K562 (cell line): Measurements from ENCODE around the gene CLEC6A. TPM values are rescaled to one million over a fixed set of nuclear protein-coding genes. Genes with fewer than 3 reads are reported as not detected.

ENCODE experiments used
- ATAC-seq: fragments of 200-7000 bp; cut with Tn5 transposase; 3 replicates; pipeline ENCODE4 v1.9.1; 2020; ENCODE audit warnings: moderate library complexity
- BruUV-seq: library from RNA; stranded (reverse); fragments of 400-500 nt; replicated peaks from 2 replicates; lab custom pipeline; 2021; lab: Mats Ljungman, UMichigan
- CTCF ChIA-PET: fragments of 300-600 bp; formaldehyde crosslinking; extraction: SDS; loops from one replicate; lab custom pipeline; 2021; ENCODE audit warnings: low intra/inter-chr PET ratio; lab: Yijun Ruan, JAX
- POLR2A ChIA-PET: fragments of 300-600, 350-650 bp; sonication (Branson Sonifier 250); formaldehyde crosslinking; extraction: SDS; loops from one replicate; lab custom pipeline; 2021; ENCODE audit warnings: antibody characterized with exemption, inconsistent platforms; lab: Yijun Ruan, JAX
- DNase-seq, 4 experiments: peaks; one replicate each; pipeline versions ENCODE4 v3.0.0 to v3.0.0-alpha.2; 2011 to 2018; ENCODE audit warnings: low spot score in 3 of 4, mixed read lengths in 3 of 4; ENCODE audit errors: extremely low read depth in 1 of 4
- FAIRE-seq: peaks from 2 replicates; lab custom pipeline; 2011; peaks lifted over from hg19 to GRCh38; lab: Jason Lieb, UNC
- H2AFZ ChIP-seq: 2 replicates; pipeline ENCODE4 v1.6.0; 2011; ENCODE audit warnings: low read depth, low read length, control low read depth, inconsistent platforms
- H3K27ac ChIP-seq: fragments of 200-600 bp; 3 replicates; pipeline ENCODE4 v1.8.0; 2011; ENCODE audit warnings: low read depth, mild to moderate bottlenecking, control low read depth, inconsistent platforms, low read length, moderate library complexity, mixed read lengths; ENCODE audit errors: extremely low read depth
- H3K27me3 ChIP-seq, 2 experiments: fragments of 300-600 bp in 1 of 2; 2 replicates in 1 of 2; 3 replicates in 1 of 2; pipeline versions ENCODE4 v1.6.0 to v1.8.0; 2011; ENCODE audit warnings: inconsistent platforms in 2 of 2, low read length in 2 of 2, mild to moderate bottlenecking in 1 of 2, mixed read lengths in 1 of 2, moderate library complexity in 1 of 2; ENCODE audit not compliant: control insufficient read depth in 2 of 2, insufficient read depth in 2 of 2
- H3K36me3 ChIP-seq: fragments of 300-600 bp; 3 replicates; pipeline ENCODE4 v1.8.0; 2011; ENCODE audit warnings: mild to moderate bottlenecking, low read length, inconsistent platforms; ENCODE audit not compliant: control insufficient read depth, insufficient read depth
- H3K4me1 ChIP-seq, 2 experiments: fragments of 200-600 bp in 1 of 2; replicated peaks in 1 of 2; 2 replicates in 1 of 2; 3 replicates in 1 of 2; pipeline versions ENCODE4 v1.5.1 to v1.8.0; 2011; ENCODE audit warnings: inconsistent platforms in 2 of 2, low read length in 2 of 2, mild to moderate bottlenecking in 1 of 2, mixed read lengths in 1 of 2, moderate library complexity in 1 of 2; ENCODE audit not compliant: control insufficient read depth in 2 of 2, insufficient read depth in 2 of 2
- H3K4me2 ChIP-seq: 2 replicates; pipeline ENCODE4 v1.6.1; 2011; ENCODE audit warnings: low read length, control low read depth, inconsistent platforms, mixed read lengths; ENCODE audit not compliant: insufficient read depth
- H3K4me3 ChIP-seq: fragments of 200-600 bp; sonication (generic), shearing (Covaris generic); 2 replicates; pipeline ENCODE4 v1.5.1; 2016; ENCODE audit warnings: control low read depth, inconsistent platforms
- H3K79me2 ChIP-seq: fragments of 200-600 bp; 3 replicates; pipeline ENCODE4 v1.8.0; 2011; ENCODE audit warnings: low read length, inconsistent platforms; ENCODE audit not compliant: control insufficient read depth, insufficient read depth
- H3K9ac ChIP-seq, 2 experiments: 2 replicates each; pipeline versions ENCODE4 v1.6.0 to v1.6.1; 2011; ENCODE audit warnings: low read depth in 2 of 2, low read length in 2 of 2, control low read depth in 1 of 2, inconsistent platforms in 1 of 2, mild to moderate bottlenecking in 1 of 2, mixed read lengths in 1 of 2; ENCODE audit not compliant: insufficient read depth in 1 of 2
- H3K9me1 ChIP-seq: one replicate; pipeline ENCODE4 v1.6.0; 2011; ENCODE audit warnings: inconsistent platforms, mild to moderate bottlenecking, low read length, moderate library complexity; ENCODE audit not compliant: control insufficient read depth, insufficient read depth
- H3K9me3 ChIP-seq: replicated peaks from 2 replicates; pipeline ENCODE4 v1.5.1; 2011; ENCODE audit warnings: low read depth, low read length, inconsistent platforms; ENCODE audit not compliant: control insufficient read depth, insufficient read depth
- H4K20me1 ChIP-seq: replicated peaks from 2 replicates; pipeline ENCODE4 v1.6.1; 2011; ENCODE audit warnings: low read length, inconsistent platforms, mixed read lengths; ENCODE audit not compliant: control insufficient read depth, insufficient read depth
- ATF6 ChIP-seq: sonication (generic); formaldehyde crosslinking; IDR thresholded peaks from 2 replicates; pipeline ENCODE4 v1.4.0; 2020; ENCODE audit warnings: mild to moderate bottlenecking, missing genetic modification reagents
- DACH1 ChIP-seq: fragments of 450-650 bp; IDR thresholded peaks from 2 replicates; pipeline ENCODE4 v1.6.1; 2018; ENCODE audit not compliant: partially characterized antibody
- RBBP5 ChIP-seq: fragments of 200-600 bp; sonication (generic); IDR thresholded peaks from 2 replicates; pipeline ENCODE4 v1.6.1; 2012; ENCODE audit warnings: borderline replicate concordance, mild to moderate bottlenecking, low read length, control low read depth, inconsistent platforms; ENCODE audit not compliant: insufficient read depth, poor library complexity, severe bottlenecking
- SAFB ChIP-seq: fragments of 200-400 bp; formaldehyde crosslinking; IDR thresholded peaks from 2 replicates; pipeline ENCODE4 v1.6.1; 2017; ENCODE audit warnings: low read depth, low read length, borderline replicate concordance
- SLC30A9 ChIP-seq: fragments of 250-450 bp; sonication (Bioruptor Pico); IDR thresholded peaks from 2 replicates; pipeline ENCODE4 v1.8.0; 2022; ENCODE audit warnings: mild to moderate bottlenecking, moderate library complexity
- WGBS: fragments of 100-300 bp; shearing (Covaris generic); methylation state at CpG from one replicate; pipeline ENCODE4 v1.1.6; 2016; ENCODE audit warnings: low coverage, mixed read lengths; ENCODE audit not compliant: insufficient coverage; ENCODE audit errors: missing lambda C conversion rate; 5-methylcytosine and 5-hydroxymethylcytosine counted together
- in situ Hi-C: fragments of 300-500 bp; cut with MboI; formaldehyde crosslinking; loops from 4 replicates; pipeline ENCODE4 v1.15.0; 2018; ENCODE audit warnings: inconsistent platforms, mixed read lengths
- intact Hi-C: fragments of 100-400 bp; cut with micrococcal nuclease; formaldehyde crosslinking; loops from 2 replicates; pipeline ENCODE4 v1.14.2; 2022
- polyA plus RNA-seq, 8 experiments: library from polyadenylated mRNA; depleted of rRNA in 4 of 8; stranded (reverse) in 5 of 8; unstranded in 3 of 8; fragments of >200 nt; fragmentation: Nextera tagmentation in 2 of 8; fragmentation: Illumina TruSeq in 1 of 8; extraction: Ambion mirVana in 2 of 8; extraction: Trizol in 1 of 8; gene quantifications; 2 replicates each; pipeline versions ENCODE4 v1.2.1 to v1.2.3, GENCODE V29; 2011 to 2014; ENCODE audit warnings: inconsistent platforms in 1 of 8, missing spikeins in 1 of 8
- total RNA-seq, 7 experiments: library from RNA; depleted of rRNA in 6 of 7; stranded (reverse); fragments of >200 nt in 6 of 7; fragmentation: Illumina TruSeq in 2 of 7; extraction: Trizol in 2 of 7; gene quantifications; 2 replicates each; pipeline versions ENCODE4 v1.2.1 to v1.2.3, GENCODE V29; 2011 to 2021; ENCODE audit warnings: low replicate concordance in 1 of 7

Gene CLEC6A
- total and polyA plus RNA-seq, 9 of the 15 experiments (the other 6 are each of a cell fraction or from before 2014, with no cell fraction given) = not detected

GRCh38 chr12:8445731-8446130 is 10.0 kb upstream of the CLEC6A start:
- H3K9me1 ChIP-seq = no peaks in the 10 kb centered on the region
- WGBS = 0% methylated on average over 2 of the region's 2 CpGs
- no TSS peak for BruUV-seq
- H3K27me3 ChIP-seq = no peaks in the 10 kb centered on the region
- H3K79me2 ChIP-seq = no peaks in the 10 kb centered on the region
- in situ Hi-C loops = loop anchor here (10.0 kb wide), 1 partner anchor 51 kb away; no protein-coding TSS in a partner anchor
- no peak overlapping the region for H2AFZ ChIP-seq
- no peak overlapping the region for H3K9ac ChIP-seq
- ATAC-seq (no peak), FAIRE-seq (no peak), DNase-seq (no peak)
- no peak for TF ChIP-seq ATF6
- TF ChIP-seq DACH1 = peak; percentile 91
- no peak for TF ChIP-seq RBBP5
- TF ChIP-seq SLC30A9 = no peak
- peak; percentile 32; the same call in 1 of the 2 replicates for TF ChIP-seq SAFB
- H3K4me1 ChIP-seq = peaks cover 0 to 2% of the 10 kb centered on the region in 2 experiments; a peak in 1 of 5 replicates
- ChIA-PET POLR2A (no interaction called here), CTCF (no interaction called here)
- no peaks in the 10 kb centered on the region for H4K20me1 ChIP-seq
- H3K27ac ChIP-seq = no peak overlapping the region
- intact Hi-C loops = no loop called here
- H3K4me2 ChIP-seq = no peak overlapping the region
- H3K4me3 ChIP-seq = no peak overlapping the region
- H3K36me3 ChIP-seq = no peaks in the 10 kb centered on the region
- H3K9me3 ChIP-seq = no peaks in the 10 kb centered on the region
